ENCODE results near the gene SNX13. TPM values are rescaled to one million over a fixed set of nuclear protein-coding genes. Genes with fewer than 3 reads are reported as not detected.

Gene SNX13
- total RNA-seq, 4 donors from 2014 or later, result 37.3 to 60.3 (median 48.8) TPM

- Histone ChIP-seq H3K9me3 (no peaks in the 10 kb centered on the region), H3K4me1 (no peaks in the 10 kb centered on the region), H3K27me3 (no peaks in the 10 kb centered on the region), H3K27ac (no peak overlapping the region), H3K4me3 (no peak overlapping the region), H3K36me3 (no peaks in the 10 kb centered on the region)
- no peak for DNase-seq
- TF ChIP-seq POLR2A (IDR thresholded peaks at IDR 0.05) (no peak), CTCF (IDR thresholded peaks at IDR 0.05) (peak in 4 of 6 experiments; percentile 16 to 50 (median 38))
Measured at GRCh38 chr7:17944720-17945119, 4.4 kb upstream of the SNX13 start.

GRCh38 chr7:17943006-17943405 lies 2.7 kb upstream of the SNX13 start:
- Histone ChIP-seq H3K4me3 (no peak overlapping the region), H3K9me3 (no peaks in the 10 kb centered on the region), H3K36me3 (no peaks in the 10 kb centered on the region), H3K4me1 (peaks cover 0 to 5% (median 0%) of the 10 kb centered on the region in 4 donors), H3K27ac (no peak overlapping the region), H3K27me3 (no peaks in the 10 kb centered on the region)
- TF ChIP-seq POLR2A (IDR thresholded peaks at IDR 0.05), result no peak
- no peak for TF ChIP-seq CTCF (IDR thresholded peaks at IDR 0.05)
- DNase-seq, result no peak

- no peak for DNase-seq
- H3K4me1 ChIP-seq, result peaks cover 0 to 13% (median 0%) of the 10 kb centered on the region in 4 donors
- no peak overlapping the region for H3K4me3 ChIP-seq
- no peaks in the 10 kb centered on the region for H3K9me3 ChIP-seq
- H3K27me3 ChIP-seq, result no peaks in the 10 kb centered on the region
- no peak for TF ChIP-seq CTCF (IDR thresholded peaks at IDR 0.05)
- no peak for TF ChIP-seq POLR2A (IDR thresholded peaks at IDR 0.05)
- no peaks in the 10 kb centered on the region for H3K36me3 ChIP-seq
- no peak overlapping the region for H3K27ac ChIP-seq
Measured at GRCh38 chr7:17942231-17942630, 1.9 kb upstream of the SNX13 start.

- H3K27me3 ChIP-seq, result no peaks in the 10 kb centered on the region
- H3K9me3 ChIP-seq, result no peaks in the 10 kb centered on the region
- peak overlapping the region; percentile 88 to 97 (median 93) for H3K27ac ChIP-seq
- no peak for DNase-seq
- H3K36me3 ChIP-seq, result no peaks in the 10 kb centered on the region
- H3K4me1 ChIP-seq, result peaks cover 0 to 18% (median 0%) of the 10 kb centered on the region in 4 donors
- TF ChIP-seq POLR2A (IDR thresholded peaks at IDR 0.05), result no peak
- peak in 2 of 6 experiments; percentile 12 to 18 for TF ChIP-seq CTCF (IDR thresholded peaks at IDR 0.05)
- peak overlapping the region; percentile 72 to 91 (median 80) for H3K4me3 ChIP-seq
Measured at GRCh38 chr7:17940951-17941431, 697 bp upstream of the SNX13 start.

GRCh38 chr7:17939606-17940301 lies 540 bp downstream of the SNX13 start:
- peak overlapping the region; percentile 88 to 97 (median 93) for H3K27ac ChIP-seq
- TF ChIP-seq CTCF (IDR thresholded peaks at IDR 0.05) (no peak), POLR2A (IDR thresholded peaks at IDR 0.05) (no peak)
- DNase-seq, result peak; percentile 43 to 78 (median 77)
- H3K36me3 ChIP-seq, result no peaks in the 10 kb centered on the region
- H3K9me3 ChIP-seq, result no peaks in the 10 kb centered on the region
- H3K4me3 ChIP-seq, result peak overlapping the region; percentile 72 to 91 (median 80)
- no peaks in the 10 kb centered on the region for H3K27me3 ChIP-seq
- H3K4me1 ChIP-seq, result peaks cover 0 to 18% (median under 1%) of the 10 kb centered on the region in 4 donors
